IPS-18a (cell line): ENCODE data around the gene SAFB.

ENCODE experiments used
- H3K27ac ChIP-seq: one replicate; pipeline ENCODE4 v1.5.1; 2013; ENCODE audit warnings: low read length
- H3K27me3 ChIP-seq: one replicate; pipeline ENCODE4 v1.6.1; 2013; ENCODE audit warnings: mild to moderate bottlenecking, low read length; ENCODE audit not compliant: control insufficient read depth, insufficient read depth
- H3K36me3 ChIP-seq: one replicate; pipeline ENCODE4 v1.6.1; 2013; ENCODE audit warnings: low read depth, low read length; ENCODE audit not compliant: control insufficient read depth
- H3K4me1 ChIP-seq: one replicate; pipeline ENCODE4 v1.6.1; 2013; ENCODE audit warnings: low read depth, low read length; ENCODE audit not compliant: control insufficient read depth
- H3K4me3 ChIP-seq: one replicate; pipeline ENCODE4 v1.5.1; 2013; ENCODE audit warnings: low read length
- H3K9ac ChIP-seq: one replicate; pipeline ENCODE4 v1.6.1; 2013; ENCODE audit warnings: mild to moderate bottlenecking, low read length, moderate library complexity
- H3K9me3 ChIP-seq: one replicate; pipeline ENCODE4 v1.6.1; 2013; ENCODE audit warnings: low read depth, low read length; ENCODE audit not compliant: control insufficient read depth

Gene SAFB

DNA sequence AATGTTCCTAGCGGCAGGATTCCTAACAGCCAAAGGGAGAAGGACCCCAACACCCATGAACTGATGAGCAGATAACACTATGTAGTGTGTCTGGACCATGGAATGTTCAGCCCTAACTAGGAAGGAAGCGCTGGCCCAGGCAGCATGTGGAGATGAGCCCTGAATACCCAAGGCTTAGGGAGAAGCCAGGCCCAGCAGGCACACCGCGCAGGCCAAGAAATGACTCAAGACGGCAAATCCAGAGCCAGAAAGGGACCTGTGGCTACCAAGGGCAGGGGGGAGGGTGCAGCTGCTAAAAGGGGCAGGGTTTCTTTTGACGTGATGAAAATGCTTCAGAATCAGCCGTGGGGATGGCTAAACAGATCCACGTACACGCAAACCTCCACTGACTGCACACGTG, 34.4 kb upstream of the SAFB start:
- Histone ChIP-seq H3K27me3 (no peaks in the 10 kb centered on the region), H3K36me3 (peaks cover 43% of the 10 kb centered on the region), H3K27ac (no peak overlapping the region), H3K4me3 (no peak overlapping the region), H3K9ac (no peak overlapping the region), H3K9me3 (no peaks in the 10 kb centered on the region), H3K4me1 (peaks cover 17% of the 10 kb centered on the region)

DNA sequence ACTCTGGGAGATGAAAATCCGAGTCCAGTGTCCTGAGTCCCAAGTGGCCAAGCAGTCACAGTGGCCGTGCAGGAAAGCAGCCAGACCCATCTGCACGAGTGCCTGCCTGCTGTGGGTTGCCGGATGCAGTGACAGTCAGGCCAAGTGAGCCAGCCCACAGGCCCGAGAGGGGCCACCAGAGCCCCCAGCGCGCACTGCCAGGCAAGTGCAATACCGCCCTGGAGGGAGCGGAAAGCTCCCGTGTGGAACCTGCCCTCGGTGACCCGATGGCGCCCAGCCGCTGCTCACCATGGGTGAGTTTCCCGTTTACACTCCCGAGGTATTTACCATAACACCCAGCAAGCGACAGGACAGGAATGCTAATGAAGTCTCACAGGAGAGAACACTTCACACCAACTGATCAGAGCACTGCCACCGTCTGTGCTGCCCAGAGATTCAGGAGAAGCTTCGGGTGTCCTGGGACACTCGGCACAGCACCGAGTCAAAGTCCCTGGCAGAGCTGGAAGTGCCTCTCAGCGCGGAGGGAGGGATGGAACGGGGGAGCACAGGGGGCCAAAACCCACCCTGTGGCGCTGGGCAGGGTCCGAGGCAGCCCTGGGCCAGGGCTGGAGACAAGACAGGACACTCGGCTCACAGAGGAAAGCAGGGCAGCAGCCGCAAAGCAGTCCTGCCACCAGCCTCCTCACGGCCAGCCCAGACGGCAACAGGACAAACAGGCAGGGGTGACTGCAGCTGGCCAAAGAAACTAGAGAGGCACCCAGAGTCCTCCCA, 33.8 kb upstream of the SAFB start:
- Histone ChIP-seq H3K9ac (no peak overlapping the region), H3K27me3 (no peaks in the 10 kb centered on the region), H3K4me1 (peaks cover 17% of the 10 kb centered on the region), H3K27ac (no peak overlapping the region), H3K36me3 (peaks cover 50% of the 10 kb centered on the region), H3K9me3 (no peaks in the 10 kb centered on the region), H3K4me3 (no peak overlapping the region)

DNA sequence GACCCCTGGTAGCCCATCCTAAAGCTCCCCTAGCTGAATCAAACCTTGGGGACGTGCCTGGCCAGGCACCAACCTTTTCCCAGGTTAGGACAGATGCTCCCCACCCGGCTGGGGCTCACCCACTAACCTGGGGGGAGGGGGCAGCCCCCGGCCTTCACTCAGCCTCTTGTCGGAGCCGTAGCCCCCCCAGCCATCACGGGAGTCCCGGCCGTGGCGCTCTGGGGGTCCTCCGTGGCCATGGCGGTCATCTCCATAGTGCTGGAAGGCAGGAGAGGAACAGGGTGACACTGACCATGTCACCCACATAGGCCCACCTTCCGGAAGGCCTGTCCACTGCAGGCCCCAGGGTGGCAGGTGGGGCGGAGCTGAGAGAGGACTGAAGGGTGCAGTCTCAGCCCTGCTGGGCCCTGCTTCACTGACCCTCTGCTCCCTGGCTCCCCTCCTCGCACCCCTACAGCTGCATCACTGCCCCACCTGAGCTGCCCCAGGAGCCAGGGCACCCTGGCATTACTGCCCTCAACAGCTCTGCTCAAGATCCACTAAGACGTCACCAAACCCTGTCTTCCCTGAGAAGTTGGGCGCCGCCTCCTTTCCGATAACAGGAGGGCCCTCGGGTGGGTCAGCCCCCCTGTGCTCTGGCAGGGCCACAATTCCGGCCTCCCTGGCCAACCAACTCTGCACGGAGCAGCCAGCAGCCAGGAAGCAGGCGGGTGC, 32.6 kb upstream of the SAFB start:
- Histone ChIP-seq H3K27me3 (no peaks in the 10 kb centered on the region), H3K36me3 (peaks cover 62% of the 10 kb centered on the region), H3K4me3 (no peak overlapping the region), H3K9ac (no peak overlapping the region), H3K27ac (no peak overlapping the region), H3K4me1 (peaks cover 13% of the 10 kb centered on the region), H3K9me3 (no peaks in the 10 kb centered on the region)

DNA sequence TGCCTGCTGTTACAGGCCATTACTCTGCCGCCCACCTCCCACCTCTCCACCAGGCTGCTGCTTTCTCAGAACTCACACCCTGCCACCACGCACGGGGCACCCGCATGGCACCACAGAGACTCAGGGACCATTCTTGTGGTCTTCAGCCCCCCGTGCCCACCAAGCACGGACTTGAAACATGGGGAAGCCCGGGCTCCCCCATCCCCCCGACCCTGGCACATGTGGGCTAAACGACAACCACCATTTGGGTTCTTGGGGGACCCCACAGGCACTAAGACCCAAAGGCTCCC, 32.1 kb upstream of the SAFB start:
- Histone ChIP-seq H3K9ac (no peak overlapping the region), H3K36me3 (peaks cover 67% of the 10 kb centered on the region), H3K27ac (no peak overlapping the region), H3K4me3 (no peak overlapping the region), H3K9me3 (no peaks in the 10 kb centered on the region), H3K27me3 (no peaks in the 10 kb centered on the region), H3K4me1 (peaks cover 9% of the 10 kb centered on the region)

DNA sequence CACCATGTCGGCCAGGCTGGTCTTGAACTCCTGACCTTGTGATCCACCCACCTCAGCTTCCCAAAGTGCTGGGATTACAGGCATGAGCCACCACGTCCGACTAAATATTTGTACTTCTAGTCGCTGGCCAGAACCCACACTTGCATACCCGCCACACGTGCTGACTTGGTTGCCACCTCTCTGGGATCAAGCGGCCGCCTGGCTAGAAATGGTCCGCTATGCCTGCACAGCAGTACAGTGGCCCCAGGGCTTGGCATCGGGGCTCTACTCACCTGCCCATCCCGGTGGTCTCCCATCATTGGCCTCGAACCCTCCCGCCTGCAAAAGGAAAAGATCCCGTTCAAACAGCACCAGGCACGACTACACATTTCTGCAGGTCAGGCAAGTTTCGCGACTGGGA, 31.4 kb upstream of the SAFB start:
- Histone ChIP-seq H3K36me3 (peaks cover 74% of the 10 kb centered on the region), H3K27me3 (no peaks in the 10 kb centered on the region), H3K4me3 (no peak overlapping the region), H3K4me1 (peaks cover 4% of the 10 kb centered on the region), H3K9ac (no peak overlapping the region), H3K9me3 (no peaks in the 10 kb centered on the region), H3K27ac (no peak overlapping the region)

DNA sequence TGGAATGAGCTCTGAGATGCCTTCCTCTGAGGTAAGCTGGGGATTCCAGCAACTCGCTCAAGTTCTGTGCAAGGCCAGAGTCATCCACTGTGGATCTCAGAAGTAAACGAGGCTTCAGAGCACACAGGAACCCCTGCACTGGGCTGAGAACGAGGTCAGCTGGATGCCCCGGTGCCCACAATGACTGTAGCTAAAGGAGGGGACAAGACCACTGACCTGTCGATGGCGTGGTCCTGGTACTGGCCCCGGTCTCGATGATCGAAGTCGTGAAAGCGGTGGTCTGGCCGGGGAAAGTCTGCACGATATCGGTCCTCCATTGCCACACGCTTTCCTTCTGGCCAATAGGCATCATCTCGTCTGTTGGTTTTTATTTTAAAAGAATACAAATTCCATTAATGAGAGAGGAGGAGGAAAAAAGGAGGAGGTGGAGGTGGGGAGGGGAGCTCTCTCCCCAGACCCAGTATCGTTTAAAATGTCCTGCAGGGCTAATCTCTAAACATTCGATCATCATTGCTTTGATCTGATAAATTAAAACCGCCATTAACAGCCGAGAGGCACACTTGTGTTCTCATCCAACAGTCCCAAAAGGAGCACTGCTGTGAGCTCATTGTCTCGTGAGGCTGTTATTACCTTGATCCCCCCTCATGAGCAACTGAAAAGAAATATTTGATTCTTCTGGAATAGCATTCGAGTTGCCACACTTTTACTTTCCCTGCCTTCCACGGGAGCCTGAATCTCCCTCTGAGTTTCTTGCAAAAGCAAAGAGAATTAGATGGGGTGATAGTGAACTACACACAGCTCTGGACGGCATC, 30.1 kb upstream of the SAFB start:
- no peak overlapping the region for H3K9ac ChIP-seq
- H3K27ac ChIP-seq = no peak overlapping the region
- peaks cover 83% of the 10 kb centered on the region for H3K36me3 ChIP-seq
- no peak overlapping the region for H3K4me3 ChIP-seq
- no peaks in the 10 kb centered on the region for H3K27me3 ChIP-seq
- H3K4me1 ChIP-seq = no peaks in the 10 kb centered on the region
- H3K9me3 ChIP-seq = no peaks in the 10 kb centered on the region

DNA sequence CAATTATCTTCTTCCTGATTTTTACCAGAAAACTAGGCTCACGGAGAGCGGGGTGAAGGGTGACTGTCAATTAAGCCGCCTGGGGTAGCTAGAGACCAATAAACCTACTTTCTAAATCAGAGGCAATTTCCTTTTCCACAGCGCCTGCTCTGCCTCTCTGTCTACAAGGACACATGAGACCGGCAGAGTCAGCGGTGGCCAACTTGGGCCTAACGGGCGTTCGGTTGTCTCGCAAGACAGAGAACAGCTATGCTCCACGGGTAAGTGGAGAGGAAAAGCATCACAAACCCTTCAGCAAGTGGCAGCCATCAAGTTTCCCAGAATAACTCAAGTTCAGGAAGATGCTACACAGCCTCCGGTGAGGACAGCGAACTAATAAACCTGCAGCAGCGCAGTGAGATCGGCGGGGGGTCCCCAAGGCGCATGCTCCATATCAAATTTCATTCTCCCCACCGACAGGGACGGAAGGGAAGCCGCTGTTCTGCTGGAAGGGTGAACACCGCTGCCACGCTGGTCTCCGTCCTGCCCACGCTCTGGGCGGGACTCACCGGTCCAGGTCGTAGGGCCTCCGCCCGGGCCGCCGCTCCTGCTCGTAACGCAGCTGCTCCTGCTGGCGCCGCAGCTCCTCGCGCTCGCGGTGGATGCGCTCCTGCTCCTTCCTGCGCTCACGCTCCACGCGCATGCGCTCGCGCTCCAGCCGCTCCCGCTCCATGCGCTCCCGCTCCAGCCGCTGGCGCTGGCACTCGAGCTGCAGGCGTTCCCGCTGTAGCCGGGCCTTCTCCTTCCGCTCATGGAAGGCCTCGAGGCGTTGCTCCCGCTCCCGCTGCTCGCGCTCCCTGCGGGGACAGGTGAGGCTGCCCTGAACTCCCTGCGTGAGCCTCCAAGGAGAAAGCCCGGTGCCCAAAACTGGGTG, 29.3 kb upstream of the SAFB start:
- H3K9me3 ChIP-seq = no peaks in the 10 kb centered on the region
- H3K9ac ChIP-seq = no peak overlapping the region
- H3K36me3 ChIP-seq = peaks cover 87% of the 10 kb centered on the region
- H3K27me3 ChIP-seq = no peaks in the 10 kb centered on the region
- no peak overlapping the region for H3K4me3 ChIP-seq
- H3K27ac ChIP-seq = no peak overlapping the region
- no peaks in the 10 kb centered on the region for H3K4me1 ChIP-seq

DNA sequence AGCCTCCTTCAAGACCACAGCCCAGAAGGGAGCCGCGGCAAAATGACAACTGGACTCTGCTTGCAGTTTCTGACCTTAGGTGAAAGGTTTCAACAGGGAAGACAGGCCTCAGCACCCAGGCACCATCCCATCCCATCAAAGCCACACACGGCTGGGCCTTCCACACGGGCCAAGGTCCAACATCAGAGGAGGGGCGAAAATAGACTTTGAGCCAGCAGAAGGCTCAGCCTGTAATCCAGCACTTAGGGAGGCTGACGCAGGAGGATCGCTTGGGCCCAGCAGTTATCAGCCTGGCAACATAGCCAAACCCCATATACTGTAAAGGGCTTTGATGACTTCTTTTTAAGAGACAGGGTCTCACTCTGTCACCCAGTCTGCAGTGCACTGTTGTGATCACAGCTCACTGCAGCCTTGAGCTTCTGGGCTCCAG, 28.3 kb upstream of the SAFB start:
- Histone ChIP-seq H3K4me3 (no peak overlapping the region), H3K27me3 (no peaks in the 10 kb centered on the region), H3K4me1 (no peaks in the 10 kb centered on the region), H3K27ac (no peak overlapping the region), H3K36me3 (peaks cover 96% of the 10 kb centered on the region), H3K9ac (no peak overlapping the region), H3K9me3 (no peaks in the 10 kb centered on the region)

DNA sequence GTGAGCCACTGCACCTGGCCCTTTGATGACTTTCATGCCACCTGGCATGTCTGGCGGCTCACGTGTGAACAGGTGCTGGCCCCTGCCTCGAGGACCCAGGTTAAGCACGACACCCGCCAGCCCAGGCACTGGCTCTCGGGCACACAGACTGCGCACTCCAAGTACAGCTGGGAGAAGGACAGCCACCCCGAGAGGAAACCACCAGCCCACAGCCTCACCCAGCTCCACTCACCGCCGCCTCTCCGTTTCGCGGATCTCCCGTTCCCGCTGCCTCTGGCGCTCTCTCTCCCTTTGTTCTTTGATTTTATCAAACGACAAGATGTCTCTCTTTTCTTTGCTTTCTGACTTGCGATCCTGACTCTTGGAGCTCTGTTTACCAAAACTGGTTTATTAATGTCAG, 27.8 kb upstream of the SAFB start:
- no peaks in the 10 kb centered on the region for H3K4me1 ChIP-seq
- H3K27ac ChIP-seq = no peak overlapping the region
- H3K9ac ChIP-seq = no peak overlapping the region
- H3K36me3 ChIP-seq = peaks cover 96% of the 10 kb centered on the region
- H3K9me3 ChIP-seq = no peaks in the 10 kb centered on the region
- no peaks in the 10 kb centered on the region for H3K27me3 ChIP-seq
- H3K4me3 ChIP-seq = no peak overlapping the region

DNA sequence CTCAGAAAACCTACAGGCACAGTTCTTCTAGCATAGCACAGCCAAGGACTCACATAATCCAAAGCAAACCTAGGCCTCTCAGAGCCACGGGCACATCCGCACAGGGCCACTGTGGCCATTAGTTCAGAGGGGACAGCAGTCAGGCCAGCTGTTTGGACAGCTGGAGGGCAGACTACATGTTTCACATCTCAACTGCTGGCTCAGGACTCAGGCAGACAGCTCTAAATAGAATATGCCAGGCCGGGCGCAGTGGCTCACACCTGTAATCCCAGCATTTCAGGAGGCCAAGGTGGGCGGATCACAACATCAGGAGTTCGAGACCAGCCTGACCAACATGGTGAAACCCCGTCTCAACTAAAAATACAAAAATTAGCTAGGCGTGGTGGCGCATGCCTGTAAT, 27.1 kb upstream of the SAFB start:
- Histone ChIP-seq H3K27me3 (no peaks in the 10 kb centered on the region), H3K9ac (no peak overlapping the region)

DNA sequence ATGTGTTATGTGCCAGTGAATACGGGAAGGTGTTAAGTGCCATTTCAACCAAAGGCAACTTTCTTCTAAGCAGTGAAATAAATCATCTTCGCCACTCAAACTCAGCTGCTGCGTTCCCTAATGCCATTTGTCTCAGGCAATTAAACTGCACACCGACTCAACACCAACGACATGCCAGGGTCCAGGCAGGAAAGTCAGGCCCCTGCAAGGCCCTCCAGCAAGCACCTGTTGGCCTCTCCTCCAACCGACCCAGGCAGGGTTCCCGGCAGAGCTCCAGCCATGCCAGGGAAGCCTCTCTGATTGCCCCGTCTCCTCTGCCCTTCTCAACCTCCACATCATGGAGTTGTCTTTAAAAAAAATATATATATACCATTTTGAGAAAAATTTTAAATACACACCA, 22.1 kb upstream of the SAFB start:
- no peak overlapping the region for H3K4me3 ChIP-seq
- no peak overlapping the region for H3K9ac ChIP-seq
- H3K4me1 ChIP-seq = no peaks in the 10 kb centered on the region
- peaks cover 87% of the 10 kb centered on the region for H3K36me3 ChIP-seq
- H3K27me3 ChIP-seq = no peaks in the 10 kb centered on the region
- no peaks in the 10 kb centered on the region for H3K9me3 ChIP-seq
- no peak overlapping the region for H3K27ac ChIP-seq

More for the DNA sequence above, 27.1 kb upstream of the SAFB start:
- Histone ChIP-seq H3K9me3 (no peaks in the 10 kb centered on the region), H3K4me1 (no peaks in the 10 kb centered on the region), H3K27ac (no peak overlapping the region), H3K4me3 (no peak overlapping the region), H3K36me3 (peaks cover 98% of the 10 kb centered on the region)
